Testis (tissue), 3 donors: ENCODE measurements around the gene POLRMT. TPM values are rescaled to one million over a fixed set of nuclear protein-coding genes. Genes with fewer than 3 reads are reported as not detected.

ENCODE experiments used
- DNase-seq: peaks from one replicate; pipeline ENCODE4 v3.0.0-alpha.2; 2019
- H3K27ac ChIP-seq, 2 donors: fragments of 200-600 bp; sonication (generic); one replicate each; pipeline ENCODE4 v1.5.1; 2019
- H3K27me3 ChIP-seq: fragments of 200-600 bp; sonication (generic); one replicate; pipeline ENCODE4 v1.5.1; 2019
- H3K36me3 ChIP-seq: fragments of 200-600 bp; sonication (generic); one replicate; pipeline ENCODE4 v1.5.1; 2017; ENCODE audit warnings: low read depth; ENCODE audit errors: missing control alignments
- H3K4me1 ChIP-seq: fragments of 200-600 bp; sonication (generic); one replicate; pipeline ENCODE4 v1.5.1; 2019
- H3K4me3 ChIP-seq, 2 donors: fragments of 200-600 bp; sonication (generic); one replicate each; pipeline ENCODE4 v1.5.1; 2017 to 2019
- H3K9me3 ChIP-seq: fragments of 200-600 bp; sonication (generic); one replicate; pipeline ENCODE4 v1.5.1; 2017
- CTCF ChIP-seq, 3 experiments: fragments of 450-650 bp in 2 of 3; fragments of 200-600 bp in 1 of 3; sonication (generic) in 1 of 3; IDR thresholded peaks; one replicate each; pipeline ENCODE4 v1.5.1; 2016 to 2019; ENCODE audit warnings: antibody characterized with exemption in 3 of 3, mild to moderate bottlenecking in 2 of 3, moderate library complexity in 1 of 3
- POLR2A ChIP-seq: fragments of 450-650 bp; IDR thresholded peaks from one replicate; pipeline ENCODE4 v1.6.1; 2017; ENCODE audit warnings: antibody characterized with exemption, mild to moderate bottlenecking, moderate library complexity
- WGBS, 2 donors: methylation state at CpG; one replicate each; pipeline ENCODE4 v1.1.5; 2018; 5-methylcytosine and 5-hydroxymethylcytosine counted together
- intact Hi-C: fragments of 100-400 bp; cut with DNase I; formaldehyde crosslinking; loops from one replicate; pipeline ENCODE4 v1.15.1; 2023; ENCODE audit warnings: low total_unique reads
- polyA plus RNA-seq: library from polyadenylated mRNA; stranded (reverse); fragments of 350-450 nt; fragmentation: Illumina TruSeq; extraction: RNeasy Lipid Tissue Mini Kit (QIAGEN cat#74804); gene quantifications from one replicate; pipeline ENCODE4 v1.2.3, GENCODE V29; 2014; ENCODE audit warnings: low read depth, low replicate concordance; ENCODE audit not compliant: insufficient read depth
- total RNA-seq, 2 donors: library from RNA; depleted of rRNA; stranded (reverse); fragments of >200 nt; gene quantifications; one replicate each; pipeline ENCODE4 v1.2.3, GENCODE V29; 2016

POLRMT gene
- total and polyA plus RNA-seq, 3 donors from 2014 or later, result 116 to 178 (median 137) TPM

GRCh38 chr19:679418-680286 is 46.3 kb upstream of the POLRMT start:
- peak; percentile 67 for DNase-seq
- Histone ChIP-seq H3K36me3 (no peaks in the 10 kb centered on the region), H3K9me3 (no peaks in the 10 kb centered on the region), H3K4me1 (peaks cover 33% of the 10 kb centered on the region), H3K4me3 (peak overlapping the region; percentile 61 to 76), H3K27ac (peak overlapping the region; percentile 66 to 94), H3K27me3 (no peaks in the 10 kb centered on the region)
- 5 to 17% methylated on average over 6 to 55 of the region's 69 CpGs for WGBS, 2 donors
- intact Hi-C loops, result no loop called here
- TF ChIP-seq CTCF (IDR thresholded peaks at IDR 0.05) (no peak), POLR2A (no peak)

- no peaks in the 10 kb centered on the region for H3K9me3 ChIP-seq
- peak overlapping the region; percentile 66 to 94 for H3K27ac ChIP-seq
- whole genome bisulfite sequencing, 2 donors, result 46 to 78% methylated on average over 3 to 16 of the region's 16 CpGs
- intact Hi-C loops, result no loop called here
- peaks cover 41% of the 10 kb centered on the region for H3K4me1 ChIP-seq
- TF ChIP-seq CTCF (IDR thresholded peaks at IDR 0.05), result no peak
- TF ChIP-seq POLR2A, result no peak
- H3K4me3 ChIP-seq, result no peak overlapping the region
- no peaks in the 10 kb centered on the region for H3K27me3 ChIP-seq
- no peaks in the 10 kb centered on the region for H3K36me3 ChIP-seq
- DNase-seq, result no peak
Measured at GRCh38 chr19:678791-679388, 45.6 kb upstream of the POLRMT start.

GRCh38 chr19:677601-678436 is 44.5 kb upstream of the POLRMT start:
- no peaks in the 10 kb centered on the region for H3K36me3 ChIP-seq
- no peaks in the 10 kb centered on the region for H3K9me3 ChIP-seq
- intact Hi-C loops, result no loop called here
- peak overlapping the region; percentile 69 to 86 for H3K27ac ChIP-seq
- H3K4me3 ChIP-seq, result peak overlapping the region in 1 of 2 donors; percentile 52
- DNase-seq, result no peak
- no peaks in the 10 kb centered on the region for H3K27me3 ChIP-seq
- H3K4me1 ChIP-seq, result peaks cover 42% of the 10 kb centered on the region
- TF ChIP-seq POLR2A (no peak), CTCF (IDR thresholded peaks at IDR 0.05) (no peak)
- 46 to 59% methylated on average over 9 to 15 of the region's 22 CpGs for WGBS, 2 donors

- H3K9me3 ChIP-seq, result no peaks in the 10 kb centered on the region
- H3K36me3 ChIP-seq, result no peaks in the 10 kb centered on the region
- WGBS, 2 donors, result 34 to 55% methylated on average over 4 to 14 of the region's 15 CpGs
- intact Hi-C loops, result no loop called here
- no peak for TF ChIP-seq CTCF (IDR thresholded peaks at IDR 0.05)
- TF ChIP-seq POLR2A, result no peak
- H3K4me3 ChIP-seq, result peak overlapping the region; percentile 51 to 52
- peak overlapping the region; percentile 69 to 86 for H3K27ac ChIP-seq
- H3K4me1 ChIP-seq, result peaks cover 44% of the 10 kb centered on the region
- no peaks in the 10 kb centered on the region for H3K27me3 ChIP-seq
- peak; percentile 58 for DNase-seq
Measured at GRCh38 chr19:677201-677600, 43.9 kb upstream of the POLRMT start.
